Duodenal mucosa (tissue), 2 donors: Measurements from ENCODE around the gene SMC5.

Experiments
- H3K27ac ChIP-seq: one replicate; pipeline ENCODE4 v1.7.0; 2013; ENCODE audit warnings: low read depth, low read length
- H3K27me3 ChIP-seq, 2 donors: one replicate each; pipeline ENCODE4 v1.7.0; 2013; ENCODE audit warnings: low read length in 2 of 2, control low read depth in 1 of 2; ENCODE audit not compliant: insufficient read depth in 2 of 2, control insufficient read depth in 1 of 2
- H3K36me3 ChIP-seq, 2 donors: one replicate each; pipeline ENCODE4 v1.7.0; 2013; ENCODE audit warnings: low read length in 2 of 2, control low read depth in 1 of 2; ENCODE audit not compliant: insufficient read depth in 2 of 2, control insufficient read depth in 1 of 2
- H3K4me1 ChIP-seq, 2 donors: one replicate each; pipeline ENCODE4 v1.7.0; 2013; ENCODE audit warnings: low read length in 2 of 2, control low read depth in 1 of 2; ENCODE audit not compliant: insufficient read depth in 2 of 2, control insufficient read depth in 1 of 2
- H3K4me3 ChIP-seq, 2 donors: one replicate each; pipeline ENCODE4 v1.7.0; 2013; ENCODE audit warnings: low read length in 2 of 2, low read depth in 1 of 2
- H3K9ac ChIP-seq, 2 donors: one replicate each; pipeline ENCODE4 v1.7.0; 2013; ENCODE audit warnings: low read length in 2 of 2, low read depth in 1 of 2
- H3K9me3 ChIP-seq, 2 donors: one replicate each; pipeline ENCODE4 v1.7.0; 2013; ENCODE audit warnings: low read length in 2 of 2, control low read depth in 1 of 2; ENCODE audit not compliant: control insufficient read depth in 1 of 2

Gene SMC5

GRCh38 chr9:70382709-70383605, 124.2 kb downstream of the SMC5 start:
- Histone ChIP-seq H3K9ac (no peak overlapping the region), H3K27ac (no peak overlapping the region), H3K9me3 (no peaks in the 10 kb centered on the region), H3K4me3 (no peak overlapping the region), H3K4me1 (no peaks in the 10 kb centered on the region), H3K27me3 (no peaks in the 10 kb centered on the region), H3K36me3 (peaks cover 0 to 23% of the 10 kb centered on the region in 2 donors)

- no peak overlapping the region for H3K4me3 ChIP-seq
- H3K36me3 ChIP-seq = peaks cover 0 to 23% of the 10 kb centered on the region in 2 donors
- peaks cover 0 to 5% of the 10 kb centered on the region in 2 donors for H3K4me1 ChIP-seq
- no peaks in the 10 kb centered on the region for H3K9me3 ChIP-seq
- H3K27me3 ChIP-seq = no peaks in the 10 kb centered on the region
- H3K9ac ChIP-seq = no peak overlapping the region
- no peak overlapping the region for H3K27ac ChIP-seq
Measured at GRCh38 chr9:70385426-70385825, 126.6 kb downstream of the SMC5 start.

GRCh38 chr9:70387663-70388062, 128.9 kb downstream of the SMC5 start:
- Histone ChIP-seq H3K27me3 (no peaks in the 10 kb centered on the region), H3K9ac (no peak overlapping the region), H3K9me3 (no peaks in the 10 kb centered on the region), H3K36me3 (peaks cover 0 to 23% of the 10 kb centered on the region in 2 donors), H3K4me3 (no peak overlapping the region), H3K27ac (no peak overlapping the region), H3K4me1 (peaks cover 3 to 8% of the 10 kb centered on the region in 2 donors)

- H3K9ac ChIP-seq = no peak overlapping the region
- peaks cover 0 to 20% of the 10 kb centered on the region in 2 donors for H3K36me3 ChIP-seq
- H3K27me3 ChIP-seq = no peaks in the 10 kb centered on the region
- peaks cover 11 to 16% of the 10 kb centered on the region in 2 donors for H3K4me1 ChIP-seq
- no peak overlapping the region for H3K4me3 ChIP-seq
- no peak overlapping the region for H3K27ac ChIP-seq
- H3K9me3 ChIP-seq = no peaks in the 10 kb centered on the region
Measured at GRCh38 chr9:70389188-70389587, 130.4 kb downstream of the SMC5 start.

- no peaks in the 10 kb centered on the region for H3K27me3 ChIP-seq
- no peak overlapping the region for H3K9ac ChIP-seq
- no peak overlapping the region for H3K27ac ChIP-seq
- peaks cover 0 to 17% of the 10 kb centered on the region in 2 donors for H3K36me3 ChIP-seq
- no peak overlapping the region for H3K4me3 ChIP-seq
- peaks cover 15 to 16% of the 10 kb centered on the region in 2 donors for H3K4me1 ChIP-seq
- H3K9me3 ChIP-seq = no peaks in the 10 kb centered on the region
Measured at GRCh38 chr9:70389621-70390266, 131.0 kb downstream of the SMC5 start.

GRCh38 chr9:70390933-70391341, 132.2 kb downstream of the SMC5 start:
- Histone ChIP-seq H3K4me3 (no peak overlapping the region), H3K4me1 (peaks cover 16 to 17% of the 10 kb centered on the region in 2 donors), H3K9ac (peak overlapping the region in 1 of 2 donors; percentile 2), H3K36me3 (peaks cover 0 to 15% of the 10 kb centered on the region in 2 donors), H3K27ac (no peak overlapping the region), H3K27me3 (no peaks in the 10 kb centered on the region), H3K9me3 (no peaks in the 10 kb centered on the region)

GRCh38 chr9:70392189-70392588, 133.4 kb downstream of the SMC5 start:
- H3K4me1 ChIP-seq = peaks cover 16 to 17% of the 10 kb centered on the region in 2 donors
- no peaks in the 10 kb centered on the region for H3K27me3 ChIP-seq
- H3K4me3 ChIP-seq = no peak overlapping the region
- H3K36me3 ChIP-seq = peaks cover 0 to 4% of the 10 kb centered on the region in 2 donors
- no peak overlapping the region for H3K27ac ChIP-seq
- H3K9ac ChIP-seq = no peak overlapping the region
- H3K9me3 ChIP-seq = no peaks in the 10 kb centered on the region

- Histone ChIP-seq H3K36me3 (no peaks in the 10 kb centered on the region), H3K27ac (no peak overlapping the region), H3K9me3 (no peaks in the 10 kb centered on the region), H3K4me1 (peaks cover 21 to 23% of the 10 kb centered on the region in 2 donors), H3K9ac (peak overlapping the region in 1 of 2 donors; percentile 19), H3K4me3 (no peak overlapping the region), H3K27me3 (no peaks in the 10 kb centered on the region)
Measured at GRCh38 chr9:70392850-70393249, 134.1 kb downstream of the SMC5 start.

GRCh38 chr9:70395652-70396051, 136.9 kb downstream of the SMC5 start:
- Histone ChIP-seq H3K9me3 (no peaks in the 10 kb centered on the region), H3K9ac (no peak overlapping the region), H3K27ac (no peak overlapping the region), H3K4me1 (peaks cover 20 to 37% of the 10 kb centered on the region in 2 donors), H3K27me3 (no peaks in the 10 kb centered on the region), H3K36me3 (no peaks in the 10 kb centered on the region), H3K4me3 (no peak overlapping the region)

- no peaks in the 10 kb centered on the region for H3K9me3 ChIP-seq
- H3K4me3 ChIP-seq = no peak overlapping the region
- H3K4me1 ChIP-seq = peaks cover 12 to 36% of the 10 kb centered on the region in 2 donors
- H3K27ac ChIP-seq = no peak overlapping the region
- no peaks in the 10 kb centered on the region for H3K36me3 ChIP-seq
- no peaks in the 10 kb centered on the region for H3K27me3 ChIP-seq
- H3K9ac ChIP-seq = no peak overlapping the region
Measured at GRCh38 chr9:70398145-70398556, 139.4 kb downstream of the SMC5 start.
